Measurements from ENCODE around the gene KRT82.

GRCh38 chr12:52418576-52419110 lies 12.5 kb upstream of the KRT82 start:
- TF ChIP-seq CTCF (IDR thresholded peaks at IDR 0.05) = no peak
- TF ChIP-seq POLR2A (IDR thresholded peaks at IDR 0.05) = no peak

Data from right lobe of liver (tissue), 4 donors.